Measurements from ENCODE around the gene CFAP46. TPM values are rescaled to one million over a fixed set of nuclear protein-coding genes. Genes with fewer than 3 reads are reported as not detected.

Gene CFAP46
- total RNA-seq, 3 donors from 2014 or later (not counting 1 experiment from before 2014, with no cell fraction given), result 0.35 TPM; not detected in 2

- no peak overlapping the region for H3K4me3 ChIP-seq (ENCODE audit: low read length)
- WGBS (ENCODE audit: insufficient coverage), result 92% methylated on average over 41 of the region's 41 CpGs
- DNase-seq (no peak), ATAC-seq (no peak)
- no peak for TF ChIP-seq CTCF (IDR thresholded peaks at IDR 0.05)
- H3K27ac ChIP-seq (ENCODE audit: low read length), result no peak overlapping the region
- Mint-ChIP-seq H3K36me3 (no peaks in the 10 kb centered on the region), H3K27me3 (ENCODE audit: low read depth in 2 of 2) (peaks cover 4% of the 10 kb centered on the region in 2 donors), H3K27ac (no peak overlapping the region), H3K4me1 (no peaks in the 10 kb centered on the region), H3K4me3 (no peak overlapping the region), H3K9me3 (no peaks in the 10 kb centered on the region)
- no peaks in the 10 kb centered on the region for H3K4me1 ChIP-seq (ENCODE audit: control insufficient read depth, insufficient read depth, low read length)
- H3K36me3 ChIP-seq (ENCODE audit: control insufficient read depth, insufficient read depth, low read length), result no peaks in the 10 kb centered on the region
- intact Hi-C loops (cut with micrococcal nuclease), result no loop called here
- no peaks in the 10 kb centered on the region for H3K27me3 ChIP-seq (ENCODE audit: control insufficient read depth, insufficient read depth, low read length)
- no peaks in the 10 kb centered on the region for H3K9me3 ChIP-seq (ENCODE audit: control insufficient read depth, insufficient read depth, low read length)
These were observed 38.2 kb upstream of the CFAP46 start for GRCh38 chr10:132980426-132981172.

GRCh38 chr10:132979491-132980425, 37.4 kb upstream of the CFAP46 start:
- peaks cover 7 to 8% of the 10 kb centered on the region in 2 donors for H3K27me3 Mint-ChIP-seq (ENCODE audit: low read depth in 2 of 2)
- Histone ChIP-seq H3K27ac (ENCODE audit: low read length) (no peak overlapping the region), H3K4me3 (ENCODE audit: low read length) (no peak overlapping the region), H3K36me3 (ENCODE audit: control insufficient read depth, insufficient read depth, low read length) (no peaks in the 10 kb centered on the region), H3K4me1 (ENCODE audit: control insufficient read depth, insufficient read depth, low read length) (no peaks in the 10 kb centered on the region), H3K27me3 (ENCODE audit: control insufficient read depth, insufficient read depth, low read length) (no peaks in the 10 kb centered on the region), H3K9me3 (ENCODE audit: control insufficient read depth, insufficient read depth, low read length) (no peaks in the 10 kb centered on the region)
- intact Hi-C loops (cut with micrococcal nuclease), result no loop called here
- H3K4me3 Mint-ChIP-seq, result no peak overlapping the region
- TF ChIP-seq CTCF (IDR thresholded peaks at IDR 0.05), result no peak
- no peak overlapping the region for H3K27ac Mint-ChIP-seq
- WGBS (ENCODE audit: insufficient coverage), result 79% methylated on average over 24 of the region's 24 CpGs
- no peaks in the 10 kb centered on the region for H3K36me3 Mint-ChIP-seq
- no peak for ATAC-seq
- no peak for DNase-seq
- H3K9me3 Mint-ChIP-seq, result no peaks in the 10 kb centered on the region
- H3K4me1 Mint-ChIP-seq, result no peaks in the 10 kb centered on the region

- Mint-ChIP-seq H3K36me3 (no peaks in the 10 kb centered on the region), H3K27me3 (ENCODE audit: low read depth in 2 of 2) (peaks cover 7 to 8% of the 10 kb centered on the region in 2 donors), H3K27ac (no peak overlapping the region), H3K4me1 (no peaks in the 10 kb centered on the region), H3K4me3 (no peak overlapping the region), H3K9me3 (no peaks in the 10 kb centered on the region)
- no peak for TF ChIP-seq CTCF (IDR thresholded peaks at IDR 0.05)
- DNase-seq (no peak), ATAC-seq (no peak)
- Histone ChIP-seq H3K27me3 (ENCODE audit: control insufficient read depth, insufficient read depth, low read length) (no peaks in the 10 kb centered on the region), H3K9me3 (ENCODE audit: control insufficient read depth, insufficient read depth, low read length) (no peaks in the 10 kb centered on the region), H3K4me3 (ENCODE audit: low read length) (no peak overlapping the region), H3K4me1 (ENCODE audit: control insufficient read depth, insufficient read depth, low read length) (no peaks in the 10 kb centered on the region), H3K27ac (ENCODE audit: low read length) (no peak overlapping the region), H3K36me3 (ENCODE audit: control insufficient read depth, insufficient read depth, low read length) (no peaks in the 10 kb centered on the region)
- 89% methylated on average over 9 of the region's 9 CpGs for WGBS (ENCODE audit: insufficient coverage)
- intact Hi-C loops (cut with micrococcal nuclease), result no loop called here
These were observed 36.2 kb upstream of the CFAP46 start for GRCh38 chr10:132978542-132978941.

Data from natural killer cell (primary cell).